Anterior cingulate cortex (tissue), 58 donors: ENCODE measurements around the gene SF3A1.
"Not testable (repeated sequence)": the region's sequence is repeated elsewhere in the genome, so short reads cannot be mapped to it uniquely, and the experiment has no call there.

Experiments
- DNase-seq, 58 donors: peaks; one replicate each; lab custom pipeline; 2025; lab: John Stamatoyannopoulos, UW

The SF3A1 gene

DNA sequence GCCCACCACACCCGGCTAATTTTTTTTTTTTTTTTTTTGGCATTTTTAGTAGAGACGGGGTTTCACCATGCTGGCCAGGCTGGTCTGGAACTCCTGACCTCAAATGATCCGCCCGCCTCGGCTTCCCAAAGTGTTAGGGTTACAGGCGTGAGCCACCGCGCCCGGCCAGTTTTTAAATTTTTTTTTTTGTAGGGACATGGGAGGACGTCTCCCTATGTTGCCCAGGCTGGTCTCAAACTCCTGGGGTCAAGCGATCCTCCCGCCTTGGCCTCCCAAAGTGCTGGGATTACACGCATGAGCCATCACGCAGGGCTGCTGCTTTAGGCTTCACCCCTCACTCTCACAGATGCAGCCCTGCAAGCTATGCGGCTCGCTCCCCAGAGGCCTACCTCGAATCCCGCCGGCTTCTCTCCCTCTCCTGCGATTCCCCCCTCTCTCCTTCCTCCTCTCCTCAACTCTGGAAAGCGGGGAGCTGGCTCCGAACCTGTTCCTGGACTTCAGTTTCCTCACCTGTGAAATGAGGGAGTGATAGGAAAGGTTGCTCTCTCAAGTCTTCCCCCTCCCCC is 1.0 kb upstream of the SF3A1 start:
- DNase-seq, result no peak

DNA sequence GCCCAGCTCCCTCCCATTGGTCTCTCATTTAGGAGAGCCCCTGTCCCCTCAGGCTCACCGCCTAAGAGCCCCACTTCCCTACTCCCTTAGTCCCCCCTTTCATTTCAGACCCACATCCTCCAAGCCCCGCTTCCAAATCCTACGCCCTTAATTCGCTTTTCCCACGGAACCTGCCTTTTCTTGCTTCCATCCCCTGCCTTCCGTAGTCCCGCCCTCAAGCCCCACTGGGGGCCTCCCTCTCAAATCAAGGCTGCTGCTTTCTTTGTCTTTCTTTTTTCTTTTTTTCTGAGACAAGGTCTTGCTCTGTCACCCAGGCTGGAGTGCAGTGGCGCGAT is 509 bp upstream of the SF3A1 start:
- DNase-seq, result no peak

DNA sequence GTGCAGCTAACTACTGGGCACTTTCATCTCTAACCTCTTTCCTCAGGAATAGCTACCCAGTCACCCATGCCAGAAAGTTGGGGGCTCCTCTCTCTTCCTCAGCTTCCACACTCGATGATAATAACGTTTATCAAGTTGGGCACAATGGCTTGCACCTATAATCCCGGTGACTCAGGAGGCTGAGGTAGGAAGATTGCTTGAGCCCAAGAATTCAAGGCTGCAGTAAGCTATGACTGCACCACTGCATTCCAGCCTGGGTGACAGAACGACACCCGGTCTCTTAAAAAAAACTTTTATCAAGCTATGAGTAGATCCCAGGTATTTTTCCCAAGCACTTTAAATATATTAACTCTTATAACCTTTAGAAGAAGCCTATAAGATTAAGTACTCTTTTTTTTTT is 2.0 kb downstream of the SF3A1 start:
- no peak for DNase-seq

DNA sequence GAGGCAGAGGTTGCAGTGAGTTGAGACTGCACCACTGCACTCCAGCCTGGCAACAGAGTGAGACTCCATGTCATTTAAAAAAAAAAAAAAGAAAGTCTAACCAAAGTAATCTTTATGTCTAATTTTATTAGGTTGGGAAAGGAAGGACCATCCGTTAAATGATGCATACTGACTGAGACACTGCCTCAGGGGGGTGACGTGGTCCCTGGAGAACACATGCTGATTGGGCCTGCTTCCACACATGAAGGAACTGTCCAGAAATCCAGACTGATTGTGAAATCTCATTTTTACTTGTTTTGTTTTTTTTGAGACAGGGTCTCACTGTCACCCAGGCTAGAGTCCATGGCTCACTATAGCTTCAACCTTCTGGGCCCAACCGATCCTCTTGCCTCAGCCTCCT is 5.5 kb downstream of the SF3A1 start:
- no peak for DNase-seq

DNA sequence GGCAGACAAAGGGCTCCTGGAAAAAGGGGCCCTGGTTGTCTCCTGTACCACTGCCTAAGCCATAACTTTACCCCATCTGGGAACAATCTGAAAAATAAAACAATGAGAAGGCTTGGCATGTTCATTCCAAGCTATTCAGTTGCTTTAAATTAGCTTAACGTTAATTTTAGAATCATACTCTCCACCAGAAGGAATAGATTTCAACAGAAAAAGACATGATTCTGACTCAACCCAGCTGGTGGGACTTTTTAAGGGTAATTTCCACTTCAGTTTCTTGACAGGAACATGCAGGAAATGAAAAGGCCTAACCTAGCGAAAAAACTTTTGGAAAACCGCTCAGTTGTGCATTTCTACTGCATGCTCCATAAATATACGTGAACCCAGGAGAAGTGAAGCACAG is 7.9 kb downstream of the SF3A1 start:
- DNase-seq, result no peak

DNA sequence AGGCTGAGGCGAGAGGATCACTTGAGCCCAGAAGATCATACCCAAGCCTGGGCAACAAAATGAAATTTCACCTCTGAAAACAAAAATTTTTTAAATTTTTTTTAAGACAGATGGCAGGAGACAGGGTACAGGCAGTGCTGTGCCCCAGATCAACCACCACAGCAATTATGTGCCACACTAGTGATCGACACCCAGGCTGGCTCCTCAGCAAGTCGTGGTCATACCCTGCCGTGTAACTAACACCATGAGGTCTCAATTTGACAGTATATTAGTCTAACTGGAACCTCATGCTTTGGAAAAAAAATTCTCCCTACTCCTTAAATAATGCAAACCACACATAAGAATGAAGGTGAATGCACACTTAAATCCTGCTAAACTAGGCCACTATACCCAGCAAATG is 8.3 kb downstream of the SF3A1 start:
- no peak for DNase-seq

DNA sequence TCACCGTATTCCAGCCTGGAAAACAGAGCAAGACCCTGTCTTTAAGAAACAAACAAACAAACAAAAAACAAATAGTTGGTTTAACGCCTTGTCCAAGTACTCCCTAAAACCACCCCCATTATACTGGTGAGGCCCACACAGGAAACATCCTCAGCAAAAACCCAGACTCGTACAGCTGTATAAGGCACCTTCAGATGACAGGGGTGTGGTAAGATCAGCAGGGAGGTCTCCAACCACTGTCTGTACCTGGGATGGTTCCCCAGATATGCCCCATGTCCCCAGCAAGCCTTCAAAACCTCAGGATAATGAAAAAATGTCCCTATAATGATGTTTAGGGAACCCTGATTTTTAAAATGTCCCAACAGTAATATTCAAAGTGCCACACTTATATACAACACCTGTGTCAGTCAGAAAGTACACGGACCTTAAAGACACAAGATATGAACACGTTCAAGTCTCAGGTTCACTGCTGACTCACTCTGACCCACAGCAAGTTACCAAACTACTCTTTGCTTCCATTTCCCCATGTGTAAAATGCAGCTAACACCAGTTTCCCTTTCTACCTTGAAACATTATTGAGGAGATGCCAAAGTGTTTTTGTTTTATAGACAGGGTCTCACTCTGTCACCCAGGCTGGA is 9.3 kb downstream of the SF3A1 start:
- DNase-seq, result no peak

DNA sequence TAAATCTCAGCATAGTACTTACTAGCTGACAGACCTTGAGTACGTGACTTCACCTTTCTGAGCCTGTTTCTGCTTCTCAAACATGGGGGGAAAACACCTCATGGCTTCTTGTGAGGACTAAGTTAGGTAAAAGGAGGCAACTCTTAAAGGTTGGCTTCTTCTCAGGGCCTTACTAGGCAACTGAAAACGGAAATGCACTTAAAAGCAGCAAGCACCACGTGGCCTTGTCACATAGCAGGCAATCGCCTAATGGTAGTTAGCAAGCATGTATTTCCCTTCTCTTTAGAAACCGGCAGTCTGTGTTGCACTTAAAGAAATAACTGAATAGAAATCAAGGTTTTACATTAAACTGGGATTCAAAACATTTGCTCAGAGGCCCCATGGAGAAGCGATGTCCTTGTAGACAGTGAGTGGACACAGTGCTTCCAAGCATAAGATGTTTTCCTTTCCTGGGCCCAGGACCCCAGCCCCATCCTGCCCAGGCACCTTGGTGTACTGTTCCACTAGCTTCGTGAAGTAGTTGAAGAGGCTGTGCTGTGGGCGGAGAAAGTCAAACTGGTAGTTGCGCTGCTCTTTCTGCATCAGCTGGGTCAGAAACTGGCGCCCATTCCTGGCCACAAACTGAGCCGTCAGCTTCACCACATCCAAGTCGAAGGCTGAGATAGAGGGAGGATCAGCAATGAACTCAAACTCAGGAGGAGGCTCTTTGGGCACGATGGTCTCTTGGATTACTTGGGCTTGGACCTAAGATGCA is 12.1 kb downstream of the SF3A1 start:
- no peak for DNase-seq

DNA sequence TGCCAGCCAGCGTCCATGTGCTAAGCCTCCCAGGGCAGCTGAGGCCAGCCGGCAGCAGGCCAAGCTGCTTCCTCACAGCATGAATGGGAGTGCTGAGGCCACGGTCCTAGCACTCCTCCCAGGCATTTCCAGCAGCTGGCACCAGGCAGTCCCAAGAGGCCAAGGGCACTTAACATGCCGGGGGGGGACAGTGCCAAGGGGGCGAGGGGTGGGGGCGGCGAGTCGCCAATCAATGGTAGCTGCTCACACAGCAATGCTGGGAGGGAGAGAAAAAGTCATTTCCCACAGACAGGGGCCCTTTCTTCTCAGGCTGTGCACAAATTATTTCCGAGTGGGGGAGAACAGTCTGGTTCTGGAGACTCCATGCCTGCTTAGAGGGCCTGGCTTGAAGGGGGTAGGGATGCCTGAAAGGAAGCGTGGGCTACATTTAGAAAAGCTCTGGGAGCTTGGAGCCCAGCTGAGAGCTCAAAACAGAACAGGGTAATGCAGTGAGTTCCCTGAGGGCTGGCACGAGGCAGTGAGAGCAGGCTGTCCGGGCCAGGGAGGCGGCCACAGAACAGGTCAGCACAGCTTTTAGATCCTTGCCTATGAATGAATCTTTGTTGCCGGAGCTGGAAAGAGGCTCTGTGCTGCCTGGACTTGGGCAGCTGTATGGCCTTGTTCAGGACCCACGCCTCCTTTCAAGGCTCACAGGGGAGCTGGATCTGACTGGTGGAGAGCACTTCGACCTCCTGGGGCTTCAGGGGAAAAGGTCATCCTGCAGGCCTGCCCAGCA is 15.6 kb downstream of the SF3A1 start:
- DNase-seq, result peak; percentile 19 to 98 (median 85)

DNA sequence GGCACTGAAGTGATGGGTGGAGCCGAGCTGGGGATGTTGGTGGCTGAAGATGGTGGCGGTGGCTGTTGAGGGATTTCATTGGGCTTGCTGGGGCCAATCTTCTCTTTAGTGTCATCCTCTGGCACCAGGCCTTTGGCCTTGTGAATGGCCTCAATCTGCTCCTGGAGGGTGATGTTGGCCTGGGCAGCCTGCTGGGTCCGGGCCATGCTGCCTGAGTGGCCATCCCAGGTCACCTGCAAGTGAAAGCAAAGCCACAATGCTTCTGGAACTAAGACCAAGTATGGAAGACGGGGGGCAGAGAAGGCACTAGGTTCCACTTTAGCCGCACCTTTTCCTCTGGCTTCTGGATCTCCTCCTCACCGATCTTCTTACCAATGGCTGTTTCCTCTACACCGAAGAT is 17.9 kb downstream of the SF3A1 start:
- DNase-seq, result no peak

DNA sequence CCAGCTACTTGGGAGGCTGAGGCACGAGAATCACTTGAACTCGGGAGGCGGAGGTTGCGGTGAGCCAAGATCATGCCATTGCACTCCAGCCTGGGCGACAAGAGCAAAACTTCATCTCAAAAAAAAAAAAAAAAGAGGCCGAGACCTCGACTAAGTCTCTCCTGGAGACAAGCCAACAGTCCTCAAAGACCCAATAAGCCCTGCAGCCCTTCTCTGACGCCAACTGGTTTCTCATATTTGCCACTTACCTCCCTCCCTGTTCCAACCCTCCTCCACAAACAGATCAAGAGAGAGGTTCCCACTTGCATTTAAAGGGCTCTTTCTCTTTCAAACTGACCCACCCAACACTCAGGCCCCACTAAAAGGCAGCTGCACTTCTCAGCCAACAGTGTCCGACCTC is 18.4 kb downstream of the SF3A1 start:
- DNase-seq, result not testable (repeated sequence)

DNA sequence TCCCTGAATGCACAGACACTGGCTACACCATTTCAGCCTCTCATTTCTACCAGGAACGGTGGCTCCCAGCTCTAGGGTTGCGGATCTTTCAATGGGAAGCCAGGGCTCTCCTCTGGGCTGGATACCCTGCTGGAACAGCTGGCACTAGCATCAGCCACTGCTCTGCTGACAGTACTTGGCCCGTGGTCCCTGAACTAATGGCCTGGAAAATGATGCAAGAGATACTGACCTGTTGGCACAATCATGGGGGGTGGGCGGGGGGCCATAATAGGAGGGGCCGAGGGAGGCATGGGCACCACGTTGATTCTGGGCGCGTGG is 19.3 kb downstream of the SF3A1 start:
- peak in 1 of 58 donors; percentile 2 for DNase-seq

DNA sequence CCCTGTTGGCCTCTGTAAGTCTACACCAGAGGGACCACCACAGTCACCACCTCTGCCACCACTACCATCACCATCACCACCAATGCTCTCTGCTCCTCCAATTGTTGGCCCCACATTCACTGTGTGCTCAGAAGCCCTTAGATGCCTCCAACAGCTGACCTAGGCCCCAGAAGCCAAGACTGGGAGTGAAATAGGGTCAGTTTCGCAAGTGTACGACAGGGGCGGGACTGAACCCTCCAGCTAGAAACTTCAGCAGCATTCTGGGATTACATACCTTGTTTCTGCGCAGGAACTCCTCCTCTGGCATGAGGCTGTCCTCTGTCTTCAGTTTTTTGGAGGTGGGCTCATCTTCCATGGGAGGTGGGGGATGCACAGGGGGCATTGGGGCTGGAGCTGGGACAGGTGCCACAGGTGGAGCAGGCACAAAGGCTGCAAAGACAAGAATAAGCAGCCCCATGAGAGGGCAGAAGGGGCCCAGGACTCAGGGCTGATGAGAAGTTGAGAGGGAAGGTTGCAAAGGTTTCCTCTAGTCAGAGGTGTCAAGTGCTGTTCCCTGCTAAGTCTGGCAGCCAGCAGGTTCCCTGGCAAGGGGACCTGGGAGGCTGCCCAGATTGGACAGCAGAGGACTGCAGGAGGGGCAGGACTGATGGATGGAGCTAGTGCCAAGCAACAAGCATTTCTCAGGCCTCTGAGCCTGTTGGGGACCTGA is 19.8 kb downstream of the SF3A1 start:
- peak in 33 of 58 donors; percentile 4 to 64 (median 27) for DNase-seq

DNA sequence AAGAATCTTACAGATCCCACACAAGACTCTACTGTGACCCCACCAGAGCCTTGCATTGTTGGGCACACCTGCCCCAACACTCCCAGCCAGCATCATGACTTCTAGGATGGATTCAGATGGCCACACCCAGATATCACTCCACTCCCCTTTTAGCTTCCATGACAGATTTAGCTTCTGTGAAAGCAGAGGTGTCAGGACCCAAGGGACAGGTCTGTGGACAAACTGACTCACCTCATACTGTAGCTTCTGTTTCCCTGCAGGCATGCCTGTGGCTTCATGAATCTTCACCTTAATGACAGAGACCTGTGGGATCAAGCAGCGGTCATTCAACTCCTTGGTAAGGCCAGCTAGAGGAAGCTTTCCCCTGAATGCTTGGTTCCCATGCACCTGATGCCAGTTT is 21.5 kb downstream of the SF3A1 start:
- DNase-seq, result no peak

DNA sequence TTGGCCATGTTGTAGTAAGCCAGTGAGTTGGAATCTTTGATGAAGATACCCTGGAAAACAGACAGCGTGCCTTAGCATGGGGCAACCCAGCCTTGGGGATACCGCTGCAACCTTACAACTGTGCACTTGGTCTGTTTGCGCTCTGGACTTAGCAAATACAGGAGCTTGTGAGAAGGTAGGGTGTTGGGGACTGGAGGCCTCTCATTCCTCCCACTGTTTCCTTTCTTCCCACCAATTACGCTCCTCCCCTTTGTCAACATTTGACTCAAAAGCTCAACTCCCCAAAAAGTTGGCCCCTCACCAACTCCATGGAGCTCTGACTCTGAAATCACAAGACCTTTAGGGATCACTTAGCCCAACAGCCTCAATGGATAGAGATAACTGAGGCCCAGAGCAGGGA is 22.0 kb downstream of the SF3A1 start:
- DNase-seq, result no peak

DNA sequence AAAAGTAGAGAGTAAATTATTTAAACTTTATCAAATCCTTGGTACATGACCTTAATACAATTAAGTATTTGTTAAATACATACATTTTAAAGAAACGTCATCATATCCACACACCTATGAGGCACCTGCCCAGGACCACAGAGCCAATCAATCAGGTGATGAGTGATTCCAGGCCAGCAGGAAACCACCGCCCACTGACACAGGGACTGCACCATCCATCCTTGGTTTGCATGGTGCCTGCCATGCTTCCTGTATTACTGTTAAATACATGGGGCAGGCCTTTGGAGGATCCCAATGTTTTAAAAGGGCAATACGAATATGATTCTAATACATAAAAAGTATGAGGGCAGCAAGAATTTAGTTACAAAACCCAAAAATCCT is 23.0 kb downstream of the SF3A1 start:
- DNase-seq, result no peak

DNA sequence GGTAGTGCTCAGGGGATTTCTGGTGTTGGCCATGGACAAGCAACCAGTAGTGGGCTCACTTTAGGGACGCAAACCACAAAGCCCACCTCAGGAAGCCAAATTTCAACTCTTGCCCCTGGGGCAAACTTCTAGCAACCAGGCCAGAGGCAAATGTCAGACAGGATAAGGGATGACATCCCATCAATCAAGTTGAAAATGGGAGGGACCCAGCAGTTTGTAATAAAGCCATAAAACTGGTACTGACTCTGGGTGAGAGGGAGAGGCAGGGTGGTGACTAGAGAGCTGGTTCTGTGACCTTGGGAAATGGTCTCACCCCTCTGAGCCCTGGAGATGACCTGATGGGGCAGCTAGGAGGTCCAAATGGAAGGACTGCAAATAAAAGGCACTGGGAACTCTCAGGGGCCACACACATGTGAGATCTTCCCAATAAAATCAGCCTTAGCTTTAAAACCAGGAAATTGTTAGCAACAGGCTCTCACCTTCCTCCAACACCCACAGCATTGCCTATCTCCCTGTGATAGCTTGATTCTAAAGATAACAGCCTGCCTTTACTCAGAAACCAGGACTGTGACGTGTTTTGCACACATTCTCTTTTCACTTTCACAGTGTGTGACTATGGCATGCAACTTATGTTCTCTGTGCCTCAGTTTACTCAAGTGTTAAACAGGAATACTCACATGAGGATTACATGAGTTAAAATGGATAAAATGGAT is 23.5 kb downstream of the SF3A1 start:
- no peak for DNase-seq

DNA sequence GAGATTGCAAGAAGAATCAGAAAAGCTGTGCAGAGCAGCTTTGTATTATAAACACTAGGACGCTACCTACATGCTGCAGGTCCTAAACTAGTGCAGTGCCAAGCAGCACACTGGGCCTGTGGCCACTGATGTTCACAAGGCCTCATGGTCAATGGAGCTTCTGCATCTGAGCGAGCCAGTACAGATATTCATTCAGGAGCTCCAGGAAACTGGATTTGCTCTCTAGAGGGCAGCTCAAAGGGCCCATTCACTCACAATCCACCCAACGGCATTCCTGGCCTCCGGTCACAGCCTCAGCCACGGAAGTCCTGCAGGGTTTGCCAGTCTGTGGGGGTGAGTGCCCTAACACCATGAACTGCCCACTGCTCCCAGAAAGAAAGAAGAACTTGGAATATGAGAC is 24.1 kb downstream of the SF3A1 start:
- peak in 43 of 58 donors; percentile 4 to 78 (median 34) for DNase-seq

DNA sequence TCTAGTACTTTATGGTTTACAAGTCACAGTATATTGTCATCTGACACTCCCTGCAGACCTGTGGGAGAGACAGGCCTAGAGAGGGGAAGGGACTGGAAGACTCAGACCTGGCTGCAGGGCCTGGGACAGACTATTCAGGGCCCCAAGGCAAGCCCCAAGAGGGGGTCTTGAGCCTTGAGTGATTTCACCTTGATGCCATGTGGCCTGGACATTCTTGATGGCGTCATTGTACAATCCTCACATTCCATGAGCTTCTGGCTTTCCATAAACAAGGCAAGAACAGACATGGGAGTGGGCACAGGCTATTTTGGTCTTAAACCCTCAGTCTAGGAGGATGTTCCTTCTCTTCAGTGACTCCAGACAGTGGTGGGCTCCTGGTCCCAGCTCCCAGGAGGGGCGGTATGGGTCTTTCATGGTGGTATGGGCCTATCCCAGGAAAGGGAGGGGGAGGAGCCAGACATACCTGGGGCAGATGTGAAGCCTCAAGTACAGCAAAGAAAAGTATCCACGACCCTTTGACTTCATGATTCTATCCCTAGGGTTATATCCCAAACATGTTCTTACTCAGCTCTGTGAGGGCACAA is 28.1 kb downstream of the SF3A1 start:
- no peak for DNase-seq

DNA sequence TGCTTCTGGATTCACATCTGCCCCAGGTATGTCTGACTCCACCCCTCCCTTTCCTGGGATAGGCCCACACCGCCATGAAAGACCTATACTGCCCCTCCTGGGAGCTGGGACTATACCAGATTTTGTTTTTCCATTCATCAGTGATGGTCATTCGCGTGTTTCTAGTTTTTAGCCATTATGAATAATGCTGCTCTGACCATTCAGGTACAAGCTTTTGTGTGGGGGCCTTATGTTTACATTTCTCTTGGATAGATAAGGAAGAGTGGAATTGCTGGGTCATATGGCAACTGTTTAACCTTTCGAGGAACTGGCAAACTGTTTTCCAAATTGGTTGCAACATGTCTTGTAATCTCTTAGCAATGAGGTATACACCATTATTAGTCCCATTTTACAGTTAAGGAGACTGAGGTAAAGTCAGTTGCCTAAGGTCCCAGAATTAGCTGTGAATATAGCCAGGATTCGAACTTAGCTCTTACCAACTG is 28.8 kb downstream of the SF3A1 start:
- no peak for DNase-seq
